Breast epithelium (tissue), 3 donors: Measurements from ENCODE around the gene TBL1XR1.

Experiments used
- POLR2A ChIP-seq: fragments of 450-650 bp; IDR thresholded peaks from one replicate; pipeline ENCODE4 v1.6.1; 2016; ENCODE audit warnings: antibody characterized with exemption, mild to moderate bottlenecking, moderate library complexity
- POLR2AphosphoS5 ChIP-seq, 3 donors: sonication (generic); formaldehyde crosslinking; IDR thresholded peaks; one replicate each; pipeline ENCODE4 v1.6.1; 2017; ENCODE audit warnings: antibody characterized with exemption in 3 of 3
- TF ChIP-seq, protein P1 (sequence below), 3 donors: fragments of 450-650 bp; IDR thresholded peaks; one replicate each; pipeline ENCODE4 v1.5.1; 2016 to 2017; ENCODE audit warnings: antibody characterized with exemption in 3 of 3, mild to moderate bottlenecking in 3 of 3, moderate library complexity in 3 of 3

- TF ChIP-seq, protein P1, sequence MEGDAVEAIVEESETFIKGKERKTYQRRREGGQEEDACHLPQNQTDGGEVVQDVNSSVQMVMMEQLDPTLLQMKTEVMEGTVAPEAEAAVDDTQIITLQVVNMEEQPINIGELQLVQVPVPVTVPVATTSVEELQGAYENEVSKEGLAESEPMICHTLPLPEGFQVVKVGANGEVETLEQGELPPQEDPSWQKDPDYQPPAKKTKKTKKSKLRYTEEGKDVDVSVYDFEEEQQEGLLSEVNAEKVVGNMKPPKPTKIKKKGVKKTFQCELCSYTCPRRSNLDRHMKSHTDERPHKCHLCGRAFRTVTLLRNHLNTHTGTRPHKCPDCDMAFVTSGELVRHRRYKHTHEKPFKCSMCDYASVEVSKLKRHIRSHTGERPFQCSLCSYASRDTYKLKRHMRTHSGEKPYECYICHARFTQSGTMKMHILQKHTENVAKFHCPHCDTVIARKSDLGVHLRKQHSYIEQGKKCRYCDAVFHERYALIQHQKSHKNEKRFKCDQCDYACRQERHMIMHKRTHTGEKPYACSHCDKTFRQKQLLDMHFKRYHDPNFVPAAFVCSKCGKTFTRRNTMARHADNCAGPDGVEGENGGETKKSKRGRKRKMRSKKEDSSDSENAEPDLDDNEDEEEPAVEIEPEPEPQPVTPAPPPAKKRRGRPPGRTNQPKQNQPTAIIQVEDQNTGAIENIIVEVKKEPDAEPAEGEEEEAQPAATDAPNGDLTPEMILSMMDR (IDR thresholded peaks at IDR 0.05): no peak
- no peak for TF ChIP-seq POLR2A
- TF ChIP-seq POLR2AphosphoS5 (IDR thresholded peaks at IDR 0.05): no peak
Measured at GRCh38 chr3:177145954-177146353, 51.3 kb downstream of the TBL1XR1 start.
